Neural cell (in vitro differentiated cells): Measurements from ENCODE around the gene MED13.

Source experiments
- CTCF ChIP-seq: fragments of 450-650 bp; IDR thresholded peaks from 2 replicates; pipeline ENCODE4 v1.5.1; 2014; ENCODE audit warnings: antibody characterized with exemption, mild to moderate bottlenecking, moderate library complexity; ENCODE audit not compliant: poor library complexity, severe bottlenecking
- EZH2 ChIP-seq: fragments of 200-600, 300-800 bp; shearing (Covaris generic), sonication (generic); IDR thresholded peaks from 2 replicates; pipeline ENCODE4 v1.6.1; 2014; ENCODE audit warnings: antibody characterized with exemption, low read length, borderline replicate concordance, mild to moderate bottlenecking; ENCODE audit not compliant: insufficient read depth, poor library complexity, severe bottlenecking
- MXI1 ChIP-seq: fragments of 450-650 bp; conservative IDR thresholded peaks from 2 replicates; pipeline ENCODE4 v1.6.1; 2014; ENCODE audit warnings: antibody characterized with exemption, mild to moderate bottlenecking; ENCODE audit not compliant: poor library complexity, severe bottlenecking
- POLR2AphosphoS5 ChIP-seq: IDR thresholded peaks from 2 replicates; pipeline ENCODE4 v1.6.1; 2012
- RAD21 ChIP-seq: fragments of 450-650 bp; conservative IDR thresholded peaks from 2 replicates; pipeline ENCODE4 v1.6.1; 2014; ENCODE audit warnings: antibody characterized with exemption, mild to moderate bottlenecking, moderate library complexity
- SMC3 ChIP-seq: fragments of 450-650 bp; conservative IDR thresholded peaks from 2 replicates; pipeline ENCODE4 v1.6.1; 2014; ENCODE audit warnings: antibody characterized with exemption, mild to moderate bottlenecking, moderate library complexity; ENCODE audit not compliant: poor library complexity
- TAF1 ChIP-seq: IDR thresholded peaks from 2 replicates; pipeline ENCODE4 v1.6.1; 2012; ENCODE audit warnings: low read depth
- TF ChIP-seq, protein P1 (sequence below): IDR thresholded peaks from 2 replicates; pipeline ENCODE4 v1.6.1; 2012; ENCODE audit warnings: borderline replicate concordance

DNA sequence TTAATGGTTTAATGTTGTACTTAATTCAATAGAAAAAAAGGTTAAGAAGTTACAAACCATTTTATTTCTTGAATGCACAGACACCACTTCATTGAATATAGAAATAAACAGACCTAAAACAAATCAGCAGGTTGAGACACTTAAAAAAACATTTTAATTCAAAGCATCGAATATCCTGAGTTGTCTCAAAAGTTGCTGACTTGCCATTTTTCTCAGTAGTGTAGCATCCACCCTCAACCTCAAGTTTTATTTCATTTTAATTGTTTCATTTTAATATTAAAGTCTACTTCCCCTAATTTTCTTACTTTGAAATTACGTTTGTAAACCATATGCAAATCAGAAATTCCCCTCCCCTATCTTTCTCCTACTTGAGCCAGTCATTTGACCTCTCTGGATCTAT, 5.8 kb upstream of the MED13 start:
- TF ChIP-seq CTCF: no peak
- TF ChIP-seq, protein P1, sequence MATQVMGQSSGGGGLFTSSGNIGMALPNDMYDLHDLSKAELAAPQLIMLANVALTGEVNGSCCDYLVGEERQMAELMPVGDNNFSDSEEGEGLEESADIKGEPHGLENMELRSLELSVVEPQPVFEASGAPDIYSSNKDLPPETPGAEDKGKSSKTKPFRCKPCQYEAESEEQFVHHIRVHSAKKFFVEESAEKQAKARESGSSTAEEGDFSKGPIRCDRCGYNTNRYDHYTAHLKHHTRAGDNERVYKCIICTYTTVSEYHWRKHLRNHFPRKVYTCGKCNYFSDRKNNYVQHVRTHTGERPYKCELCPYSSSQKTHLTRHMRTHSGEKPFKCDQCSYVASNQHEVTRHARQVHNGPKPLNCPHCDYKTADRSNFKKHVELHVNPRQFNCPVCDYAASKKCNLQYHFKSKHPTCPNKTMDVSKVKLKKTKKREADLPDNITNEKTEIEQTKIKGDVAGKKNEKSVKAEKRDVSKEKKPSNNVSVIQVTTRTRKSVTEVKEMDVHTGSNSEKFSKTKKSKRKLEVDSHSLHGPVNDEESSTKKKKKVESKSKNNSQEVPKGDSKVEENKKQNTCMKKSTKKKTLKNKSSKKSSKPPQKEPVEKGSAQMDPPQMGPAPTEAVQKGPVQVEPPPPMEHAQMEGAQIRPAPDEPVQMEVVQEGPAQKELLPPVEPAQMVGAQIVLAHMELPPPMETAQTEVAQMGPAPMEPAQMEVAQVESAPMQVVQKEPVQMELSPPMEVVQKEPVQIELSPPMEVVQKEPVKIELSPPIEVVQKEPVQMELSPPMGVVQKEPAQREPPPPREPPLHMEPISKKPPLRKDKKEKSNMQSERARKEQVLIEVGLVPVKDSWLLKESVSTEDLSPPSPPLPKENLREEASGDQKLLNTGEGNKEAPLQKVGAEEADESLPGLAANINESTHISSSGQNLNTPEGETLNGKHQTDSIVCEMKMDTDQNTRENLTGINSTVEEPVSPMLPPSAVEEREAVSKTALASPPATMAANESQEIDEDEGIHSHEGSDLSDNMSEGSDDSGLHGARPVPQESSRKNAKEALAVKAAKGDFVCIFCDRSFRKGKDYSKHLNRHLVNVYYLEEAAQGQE: no peak
- no peak for TF ChIP-seq TAF1
- no peak for TF ChIP-seq RAD21
- no peak for TF ChIP-seq EZH2
- no peak for TF ChIP-seq MXI1
- no peak for TF ChIP-seq POLR2AphosphoS5
- TF ChIP-seq SMC3: no peak
